Tibial nerve (tissue), 4 donors: ENCODE results near the gene CHMP4B.

Experiments
- EP300 ChIP-seq, 2 donors: sonication (generic); formaldehyde crosslinking; IDR thresholded peaks; one replicate each; pipeline ENCODE4 v1.6.1; 2017; ENCODE audit warnings: antibody characterized with exemption in 2 of 2, mild to moderate bottlenecking in 1 of 2
- TF ChIP-seq, protein P1 (sequence below), 5 experiments: fragments of 200-600 bp in 3 of 5; fragments of 450-650 bp in 2 of 5; sonication (generic) in 3 of 5; IDR thresholded peaks; one replicate each; pipeline ENCODE4 v1.5.1; 2016 to 2019; ENCODE audit warnings: antibody characterized with exemption in 5 of 5, mild to moderate bottlenecking in 3 of 5, moderate library complexity in 2 of 5

DNA sequence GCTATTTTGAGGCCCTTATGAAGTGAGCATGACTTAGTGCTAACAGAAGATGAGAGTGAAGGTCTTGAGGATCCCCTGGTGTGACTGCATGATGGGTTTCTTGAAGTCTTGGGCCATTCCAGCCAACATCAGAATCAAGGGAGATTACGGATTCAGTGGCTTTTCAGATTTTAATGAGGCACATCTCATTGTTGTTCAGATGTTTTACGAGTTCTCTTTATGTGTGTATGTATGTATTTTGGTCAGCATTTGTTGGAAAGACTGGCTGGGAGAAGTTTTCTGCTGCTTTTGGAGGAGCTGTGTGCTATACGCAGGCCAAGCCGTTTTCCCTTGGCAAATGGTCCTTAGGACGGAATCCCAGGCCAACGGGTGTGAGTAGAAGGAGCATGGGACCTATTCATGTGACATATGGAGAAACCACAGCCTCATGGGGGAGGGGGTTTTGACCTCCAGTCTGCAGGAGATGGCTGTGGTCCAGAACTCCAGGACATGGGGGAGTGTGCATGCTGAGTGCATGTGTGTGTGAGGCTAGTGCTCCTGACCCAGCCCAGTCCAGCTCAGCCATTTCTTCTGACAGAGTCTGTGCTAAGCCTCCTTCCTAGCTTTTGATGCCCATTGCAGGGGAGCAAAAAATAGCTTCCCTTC, 35.3 kb downstream of the CHMP4B start:
- TF ChIP-seq EP300 (IDR thresholded peaks at IDR 0.05), result no peak
- TF ChIP-seq, protein P1, sequence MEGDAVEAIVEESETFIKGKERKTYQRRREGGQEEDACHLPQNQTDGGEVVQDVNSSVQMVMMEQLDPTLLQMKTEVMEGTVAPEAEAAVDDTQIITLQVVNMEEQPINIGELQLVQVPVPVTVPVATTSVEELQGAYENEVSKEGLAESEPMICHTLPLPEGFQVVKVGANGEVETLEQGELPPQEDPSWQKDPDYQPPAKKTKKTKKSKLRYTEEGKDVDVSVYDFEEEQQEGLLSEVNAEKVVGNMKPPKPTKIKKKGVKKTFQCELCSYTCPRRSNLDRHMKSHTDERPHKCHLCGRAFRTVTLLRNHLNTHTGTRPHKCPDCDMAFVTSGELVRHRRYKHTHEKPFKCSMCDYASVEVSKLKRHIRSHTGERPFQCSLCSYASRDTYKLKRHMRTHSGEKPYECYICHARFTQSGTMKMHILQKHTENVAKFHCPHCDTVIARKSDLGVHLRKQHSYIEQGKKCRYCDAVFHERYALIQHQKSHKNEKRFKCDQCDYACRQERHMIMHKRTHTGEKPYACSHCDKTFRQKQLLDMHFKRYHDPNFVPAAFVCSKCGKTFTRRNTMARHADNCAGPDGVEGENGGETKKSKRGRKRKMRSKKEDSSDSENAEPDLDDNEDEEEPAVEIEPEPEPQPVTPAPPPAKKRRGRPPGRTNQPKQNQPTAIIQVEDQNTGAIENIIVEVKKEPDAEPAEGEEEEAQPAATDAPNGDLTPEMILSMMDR (IDR thresholded peaks at IDR 0.05), result no peak
